Measurements from ENCODE around the gene HLA-A.
"Not testable (repeated sequence)": the region's sequence is repeated elsewhere in the genome, so short reads cannot be mapped to it uniquely, and the experiment has no call there.

- TF ChIP-seq CTCF, POLR2A (IDR thresholded peaks at IDR 0.05): not testable (repeated sequence)
Observed at GRCh38 chr6:29963697-29964096, 21.4 kb downstream of the HLA-A start.
